Measurements from ENCODE around the gene PLCB4.

Gene PLCB4

GRCh38 chr20:9092655-9093054 lies 23.8 kb downstream of the PLCB4 start:
- no peak for TF ChIP-seq CTCF (IDR thresholded peaks at IDR 0.05; ENCODE audit: low read depth, low read length, missing control alignments)
- no peak for DNase-seq (ENCODE audit: low read depth)
- no peak overlapping the region for H3K4me3 ChIP-seq (ENCODE audit: low read depth, low read length)
- in situ Hi-C loops (cut with HindIII; ENCODE audit: low sequenced_read_pairs) = no loop called here

- no peak for TF ChIP-seq CTCF (IDR thresholded peaks at IDR 0.05; ENCODE audit: low read depth, low read length, missing control alignments)
- DNase-seq (ENCODE audit: low read depth) = no peak
- in situ Hi-C loops (cut with HindIII; ENCODE audit: low sequenced_read_pairs) = no loop called here
- H3K4me3 ChIP-seq (ENCODE audit: low read depth, low read length) = no peak overlapping the region
These were observed 24.5 kb downstream of the PLCB4 start for GRCh38 chr20:9093218-9093957.

GRCh38 chr20:9099372-9099771 lies 30.5 kb downstream of the PLCB4 start:
- in situ Hi-C loops (cut with HindIII; ENCODE audit: low sequenced_read_pairs) = no loop called here
- DNase-seq (ENCODE audit: low read depth) = no peak
- no peak overlapping the region for H3K4me3 ChIP-seq (ENCODE audit: low read depth, low read length)
- TF ChIP-seq CTCF (IDR thresholded peaks at IDR 0.05; ENCODE audit: low read depth, low read length, missing control alignments) = no peak

- no peak for TF ChIP-seq CTCF (IDR thresholded peaks at IDR 0.05; ENCODE audit: low read depth, low read length, missing control alignments)
- in situ Hi-C loops (cut with HindIII; ENCODE audit: low sequenced_read_pairs) = no loop called here
- no peak overlapping the region for H3K4me3 ChIP-seq (ENCODE audit: low read depth, low read length)
- DNase-seq (ENCODE audit: low read depth) = no peak
These were observed 31.8 kb downstream of the PLCB4 start for GRCh38 chr20:9100691-9101090.

GRCh38 chr20:9102456-9102855 lies 33.6 kb downstream of the PLCB4 start:
- in situ Hi-C loops (cut with HindIII; ENCODE audit: low sequenced_read_pairs) = no loop called here

GRCh38 chr20:9103955-9104354 lies 35.1 kb downstream of the PLCB4 start:
- no peak for DNase-seq (ENCODE audit: low read depth)
- in situ Hi-C loops (cut with HindIII; ENCODE audit: low sequenced_read_pairs) = no loop called here
- no peak for TF ChIP-seq CTCF (IDR thresholded peaks at IDR 0.05; ENCODE audit: low read depth, low read length, missing control alignments)
- no peak overlapping the region for H3K4me3 ChIP-seq (ENCODE audit: low read depth, low read length)

More at GRCh38 chr20:9102456-9102855, 33.6 kb downstream of the PLCB4 start:
- H3K4me3 ChIP-seq (ENCODE audit: low read depth, low read length) = no peak overlapping the region
- no peak for DNase-seq (ENCODE audit: low read depth)
- no peak for TF ChIP-seq CTCF (IDR thresholded peaks at IDR 0.05; ENCODE audit: low read depth, low read length, missing control alignments)

Data from astrocyte of the cerebellum (primary cell).